GM20431 (cell line): ENCODE measurements around the gene SLC35A1.

Experiments used
- in situ Hi-C: fragments of 300-500 bp; cut with MseI, MboI; formaldehyde crosslinking; loops from one replicate; pipeline ENCODE4 v1.15.0; 2020; ENCODE audit warnings: low sequenced_read_pairs; ENCODE audit not compliant: unreplicated experiment

The SLC35A1 gene

GRCh38 chr6:87522686-87523085 is 49.9 kb downstream of the SLC35A1 start:
- in situ Hi-C loops, result no loop called here

- in situ Hi-C loops, result no loop called here
These were observed 56.4 kb downstream of the SLC35A1 start for GRCh38 chr6:87529221-87529620.

- in situ Hi-C loops, result no loop called here
These were observed 61.7 kb downstream of the SLC35A1 start for GRCh38 chr6:87534377-87535047.

GRCh38 chr6:87538510-87539260 is 65.9 kb downstream of the SLC35A1 start:
- in situ Hi-C loops, result no loop called here

- in situ Hi-C loops, result no loop called here
These were observed 66.8 kb downstream of the SLC35A1 start for GRCh38 chr6:87539554-87539953.

- in situ Hi-C loops, result no loop called here
These were observed 67.8 kb downstream of the SLC35A1 start for GRCh38 chr6:87540539-87540938.

- in situ Hi-C loops, result no loop called here
These were observed 68.3 kb downstream of the SLC35A1 start for GRCh38 chr6:87541041-87541440.

- in situ Hi-C loops, result no loop called here
These were observed 69.0 kb downstream of the SLC35A1 start for GRCh38 chr6:87541744-87542143.

GRCh38 chr6:87543696-87544473 is 71.1 kb downstream of the SLC35A1 start:
- in situ Hi-C loops, result no loop called here

- in situ Hi-C loops, result no loop called here
These were observed 71.6 kb downstream of the SLC35A1 start for GRCh38 chr6:87544474-87544735.

GRCh38 chr6:87551799-87552198 is 79.0 kb downstream of the SLC35A1 start:
- in situ Hi-C loops, result no loop called here

- in situ Hi-C loops, result no loop called here
These were observed 80.5 kb downstream of the SLC35A1 start for GRCh38 chr6:87553159-87553765.

GRCh38 chr6:87555506-87555905 is 82.7 kb downstream of the SLC35A1 start:
- in situ Hi-C loops, result no loop called here

GRCh38 chr6:87558446-87558845 is 85.7 kb downstream of the SLC35A1 start:
- in situ Hi-C loops, result no loop called here

- in situ Hi-C loops, result no loop called here
These were observed 88.2 kb downstream of the SLC35A1 start for GRCh38 chr6:87561017-87561416.
